GM18499 (cell line): ENCODE results near the gene HNRNPA2B1.

ENCODE experiments used
- ATAC-seq: cut with Tn5 transposase; IDR thresholded peaks from one replicate; pipeline ENCODE4 v1.9.1; 2021; ENCODE audit warnings: moderate number of reproducible peaks; ENCODE audit not compliant: insufficient read depth, unreplicated experiment

HNRNPA2B1 gene

GRCh38 chr7:26200444-26201246, at the start of gene HNRNPA2B1:
Gene HNRNPA2B1, minus strand, starts transcription at chr7:26200746. Its CDS starts 169 bp downstream, at chr7:26200577.
- ATAC-seq, result peak; percentile 48

DNA sequence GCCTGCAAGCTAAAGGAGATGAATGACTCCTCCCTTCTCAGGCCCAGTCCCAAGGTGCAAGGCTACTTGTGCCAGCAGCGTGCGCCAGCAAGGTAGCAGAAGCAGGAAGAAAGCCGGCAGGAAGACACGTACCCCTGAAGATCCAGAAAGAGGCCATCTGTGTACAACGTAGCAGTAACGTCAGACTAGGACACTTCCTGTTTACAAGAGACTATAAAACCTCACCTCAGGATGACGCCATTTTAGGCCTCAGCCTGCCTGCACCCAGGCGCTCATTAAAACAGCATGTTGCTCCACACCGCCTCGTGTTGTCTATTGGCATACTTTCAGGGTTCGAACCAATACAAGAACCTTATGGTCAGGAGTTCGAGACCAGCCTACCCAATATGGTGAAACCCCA, 49.7 kb upstream of the HNRNPA2B1 start:
- ATAC-seq, result no peak

- ATAC-seq, result no peak
These were observed 44.6 kb upstream of the HNRNPA2B1 start for GRCh38 chr7:26245150-26245549.

GRCh38 chr7:26238032-26238431, 37.5 kb upstream of the HNRNPA2B1 start:
- no peak for ATAC-seq

DNA sequence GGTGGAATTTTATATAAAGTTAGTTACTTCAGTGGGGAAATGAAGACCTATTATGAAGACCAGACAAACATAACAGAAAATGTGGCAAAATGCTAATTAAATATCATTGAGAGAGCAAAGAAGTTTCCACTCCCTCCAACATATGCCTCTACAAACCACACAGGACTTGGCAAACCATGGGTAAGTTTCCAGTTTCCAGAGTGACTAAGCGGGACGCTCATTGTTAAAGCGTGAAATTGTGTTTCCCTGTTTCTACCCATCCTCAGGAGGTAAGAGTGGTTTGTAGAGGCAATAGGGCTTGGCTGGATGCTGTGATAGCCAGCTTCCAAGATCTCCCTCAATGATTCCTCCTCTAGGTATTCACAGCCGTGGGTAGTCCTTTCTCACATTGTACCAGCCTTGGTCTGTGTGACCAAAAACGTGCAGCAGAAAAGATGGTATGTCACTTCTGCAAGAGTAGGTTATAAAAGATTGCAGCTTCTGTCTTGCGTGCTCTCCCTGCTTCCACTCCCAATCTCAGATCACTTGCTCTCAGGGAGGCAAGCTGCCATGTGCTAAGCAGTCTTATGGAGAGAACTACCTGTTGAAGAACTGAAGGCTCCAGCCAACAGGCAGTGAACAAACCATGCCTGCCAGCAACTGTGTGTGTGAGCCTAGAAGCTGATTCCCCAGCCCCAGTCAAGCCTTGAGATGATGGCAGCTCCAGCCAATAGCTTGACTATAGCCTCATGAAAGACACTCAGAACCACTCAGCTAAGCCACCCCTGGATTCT, 36.7 kb upstream of the HNRNPA2B1 start:
- no peak for ATAC-seq

GRCh38 chr7:26233902-26234511, 33.5 kb upstream of the HNRNPA2B1 start:
- no peak for ATAC-seq

DNA sequence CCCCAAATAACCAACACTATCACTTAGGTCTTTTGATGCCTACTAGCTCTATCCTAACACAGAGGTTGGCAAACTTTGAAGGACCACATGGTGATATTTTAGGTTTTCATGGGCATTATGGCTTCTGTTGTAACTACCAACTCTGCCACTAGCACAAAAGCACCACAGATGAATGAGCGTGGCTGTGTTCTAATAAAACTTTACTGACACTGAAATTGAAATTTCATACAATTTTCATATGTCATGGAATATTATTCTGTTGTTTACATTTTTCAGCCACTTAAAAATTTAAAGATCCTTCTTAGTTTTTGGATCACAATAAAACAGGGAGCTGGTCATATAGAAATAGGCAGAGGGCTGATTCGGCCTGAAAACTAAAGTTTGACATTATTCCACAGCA, 27.4 kb upstream of the HNRNPA2B1 start:
- no peak for ATAC-seq

DNA sequence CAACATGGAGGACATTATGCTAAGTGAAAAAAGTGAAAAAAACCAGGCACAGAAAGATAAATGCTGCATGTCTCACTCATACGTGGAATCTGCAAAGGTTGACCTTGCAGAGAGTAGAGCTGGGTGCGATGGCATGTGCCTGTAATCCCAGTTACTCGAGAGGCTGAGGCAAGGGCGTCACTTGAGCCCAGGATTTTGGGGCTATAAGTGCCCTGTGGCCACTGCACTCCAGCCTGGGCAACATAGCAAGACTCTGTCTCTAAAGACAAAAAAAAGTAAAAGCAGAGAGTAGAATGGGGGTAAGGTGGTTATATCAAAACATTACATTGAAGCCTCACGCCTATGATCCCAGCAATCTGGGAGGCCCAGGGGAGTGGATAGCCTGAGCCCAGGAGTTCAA, 23.8 kb upstream of the HNRNPA2B1 start:
- ATAC-seq, result no peak

GRCh38 chr7:26216049-26216448, 15.5 kb upstream of the HNRNPA2B1 start:
- no peak for ATAC-seq

GRCh38 chr7:26213807-26214515, 13.4 kb upstream of the HNRNPA2B1 start:
- no peak for ATAC-seq

GRCh38 chr7:26212921-26213718, 12.6 kb upstream of the HNRNPA2B1 start:
- no peak for ATAC-seq

- ATAC-seq, result no peak
These were observed 7.5 kb upstream of the HNRNPA2B1 start for GRCh38 chr7:26208040-26208439.

- ATAC-seq, result no peak
These were observed 2.5 kb upstream of the HNRNPA2B1 start for GRCh38 chr7:26203016-26203415.

GRCh38 chr7:26202019-26202990, 1.8 kb upstream of the HNRNPA2B1 start:
- ATAC-seq, result no peak

- ATAC-seq, result peak; percentile 22
These were observed 887 bp upstream of the HNRNPA2B1 start, which contains the start of gene CBX3 for GRCh38 chr7:26201247-26202018. Gene CBX3, plus strand, starts transcription at chr7:26201745. Its CDS starts 1,254 bp downstream, at chr7:26202999.

- ATAC-seq, result peak; percentile 1
These were observed 505 bp downstream of the HNRNPA2B1 start for GRCh38 chr7:26200038-26200443.

- ATAC-seq, result no peak
These were observed 1.1 kb downstream of the HNRNPA2B1 start for GRCh38 chr7:26199301-26200037.
